GM12872 (cell line): ENCODE results near the gene MPV17L.
"Not testable (repeated sequence)": the region's sequence is repeated elsewhere in the genome, so short reads cannot be mapped to it uniquely, and the experiment has no call there.

ENCODE experiments used
- CTCF ChIP-seq: IDR thresholded peaks from 3 replicates; pipeline ENCODE4 v1.5.1; 2011; ENCODE audit warnings: low read depth, mild to moderate bottlenecking, low read length, moderate library complexity; ENCODE audit not compliant: insufficient read depth

The MPV17L gene

GRCh38 chr16:15395631-15396508 is at the start of gene MPV17L:
TSS of gene MPV17L (plus strand) at chr16:15395754. CDS start at chr16:15395898, 144 bp downstream.
- not testable (repeated sequence) for TF ChIP-seq CTCF

GRCh38 chr16:15378194-15378593 is 17.4 kb upstream of the MPV17L start, which contains the start of gene NPIPA5:
TSS of gene NPIPA5 (minus strand) at chr16:15378294. CDS start at chr16:15378294, 0 bp downstream.
- TF ChIP-seq CTCF, result not testable (repeated sequence)

GRCh38 chr16:15396948-15397594 is 1.5 kb downstream of the MPV17L start:
- no peak for TF ChIP-seq CTCF

GRCh38 chr16:15398618-15399316 is 3.2 kb downstream of the MPV17L start:
- TF ChIP-seq CTCF, result no peak

- no peak for TF ChIP-seq CTCF
These were observed 3.8 kb downstream of the MPV17L start for GRCh38 chr16:15399317-15399716.

- no peak for TF ChIP-seq CTCF
These were observed 6.4 kb downstream of the MPV17L start for GRCh38 chr16:15401972-15402371.
